Bronchus fibroblast of lung (primary cell): ENCODE data around the gene TMC8. TPM values are rescaled to one million over a fixed set of nuclear protein-coding genes. Genes with fewer than 3 reads are reported as not detected.

Experiments used
- total RNA-seq: library from RNA; depleted of rRNA; stranded (reverse); fragments of >200 nt; gene quantifications from 2 replicates; pipeline ENCODE4 v1.2.3, GENCODE V29; 2015

TMC8 gene
- total RNA-seq: 0.17 TPM in 1 of 2 replicates, not detected in the other

DNA sequence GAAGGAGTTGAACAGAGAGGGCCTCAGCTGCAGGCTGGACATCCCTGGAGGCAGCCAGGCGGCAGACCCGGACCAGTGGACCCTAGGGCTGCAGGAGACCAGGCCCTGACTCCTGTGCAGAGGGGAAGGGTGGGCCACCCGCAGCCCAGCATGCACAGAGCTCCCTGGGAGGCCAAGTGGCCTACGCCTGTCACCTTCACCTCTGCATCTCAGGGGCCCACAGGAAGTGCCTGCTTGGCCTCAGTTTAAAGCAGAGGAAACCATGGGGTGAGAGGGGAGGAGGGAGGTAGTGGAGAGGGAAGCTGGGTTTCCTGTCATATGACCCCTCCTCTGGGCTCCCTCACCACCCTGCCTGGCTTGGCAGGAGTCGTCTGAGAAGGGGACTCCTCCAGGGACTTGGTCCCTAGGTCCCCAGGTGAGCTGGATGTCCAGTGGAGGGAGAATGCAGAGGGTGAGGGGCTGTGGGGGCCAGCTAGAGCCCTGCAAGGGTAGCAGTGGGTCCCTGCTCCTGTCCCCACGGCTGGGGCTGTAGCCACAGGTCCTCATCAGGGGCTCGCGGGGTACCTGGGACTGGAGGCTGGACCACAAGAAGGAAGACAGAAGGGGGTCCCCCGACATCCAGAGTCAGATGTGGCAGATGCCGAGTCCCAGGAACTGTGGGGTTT lies at the start of gene TMC8:
TMC8 (plus strand) TSS at position 335 of the 665 bp plus-strand sequence. CDS start 818 bp downstream, outside the sequence.

GRCh38 chr17:78128551-78129350 lies 1.8 kb upstream of the TMC8 start, which contains the start of gene TMC6:
TMC6 (minus strand) TSS chr17:78128755; CDS start chr17:78126832, 1,923 bp downstream.

GRCh38 chr17:78168242-78168902 lies 37.8 kb downstream of the TMC8 start, which contains the start of gene SYNGR2:
SYNGR2 (plus strand) TSS chr17:78168581; CDS start chr17:78168617, 36 bp downstream.

GRCh38 chr17:78186692-78187595 lies 56.4 kb downstream of the TMC8 start, which contains the start of the genes AFMID and TK1:
AFMID (plus strand) TSS chr17:78187362; CDS start chr17:78187371, 9 bp downstream.
TK1 (minus strand) TSS chr17:78187052; CDS start chr17:78186994, 58 bp downstream.

Other genes with a start within 250 kb of the TMC8 start
- gene TNRC6C, start 172.1 kb upstream of the TMC8 start, total RNA-seq: 1.9 and 2.4 TPM in 2 replicates
- gene TMC6, start 2.0 kb upstream of the TMC8 start, total RNA-seq: 1.0 and 1.5 TPM in 2 replicates
- not detected in 2 replicates for gene C17orf99, start 15.6 kb downstream of the TMC8 start, total RNA-seq
- gene SYNGR2, start 37.8 kb downstream of the TMC8 start, total RNA-seq: 14.1 and 15.6 TPM in 2 replicates
- 276 and 278 TPM in 2 replicates for gene TK1, start 56.3 kb downstream of the TMC8 start, total RNA-seq
- gene AFMID, start 56.6 kb downstream of the TMC8 start, total RNA-seq: 29.4 and 33.5 TPM in 2 replicates
- gene BIRC5, start 83.5 kb downstream of the TMC8 start, total RNA-seq: 95.1 and 100 TPM in 2 replicates
- not detected in 2 replicates for gene TMEM235, start 100.9 kb downstream of the TMC8 start, total RNA-seq
- gene SOCS3, start 229.3 kb downstream of the TMC8 start, total RNA-seq: 79.5 and 87.4 TPM in 2 replicates
- gene PGS1, start 247.9 kb downstream of the TMC8 start, total RNA-seq: 19.3 and 26.3 TPM in 2 replicates